Nucleus accumbens (tissue), 56 donors: ENCODE data around the gene ZEB2.

Source experiments
- DNase-seq, 56 donors: peaks; one replicate each; lab custom pipeline; 2025; lab: John Stamatoyannopoulos, UW

Gene ZEB2

GRCh38 chr2:144431998-144432397 lies 87.9 kb downstream of the ZEB2 start:
- no peak for DNase-seq

GRCh38 chr2:144431392-144431783 lies 88.5 kb downstream of the ZEB2 start:
- peak in 2 of 56 donors; percentile 23 to 26 for DNase-seq

DNA sequence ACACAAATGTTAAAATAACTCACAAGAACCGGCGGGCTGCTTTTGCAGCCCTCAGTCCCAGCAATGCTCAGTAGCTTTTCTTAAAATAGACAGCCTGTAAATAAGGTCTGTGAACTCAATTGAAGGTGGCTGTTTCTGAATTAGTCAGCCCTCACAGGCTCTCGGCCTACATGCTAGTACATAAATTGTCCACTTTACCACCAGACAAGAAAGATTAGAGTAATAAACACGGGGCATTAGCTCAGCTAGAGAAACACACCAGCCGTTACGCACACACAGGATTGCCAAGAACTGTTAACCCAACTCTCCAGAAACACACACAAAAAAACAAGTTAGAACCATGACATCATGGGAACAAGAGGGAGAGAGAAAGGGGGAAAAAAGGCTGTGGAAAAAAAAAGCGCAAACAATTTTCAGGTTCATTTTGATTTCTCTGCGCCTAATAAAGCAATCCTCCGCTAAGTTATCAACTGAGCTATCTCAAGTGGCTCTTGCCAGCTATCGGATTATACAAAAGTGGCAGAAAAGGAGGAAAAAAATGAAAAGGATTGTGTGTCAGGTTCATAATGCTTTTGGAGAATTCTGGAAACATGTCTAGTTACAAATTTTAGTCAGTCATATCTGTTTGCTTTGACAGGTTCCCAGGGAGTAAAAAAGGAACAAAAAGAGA lies 89.1 kb downstream of the ZEB2 start:
- DNase-seq, result peak in 5 of 56 donors; percentile 17 to 46 (median 31)

- no peak for DNase-seq
Observed at GRCh38 chr2:144429396-144430112, 90.4 kb downstream of the ZEB2 start.

DNA sequence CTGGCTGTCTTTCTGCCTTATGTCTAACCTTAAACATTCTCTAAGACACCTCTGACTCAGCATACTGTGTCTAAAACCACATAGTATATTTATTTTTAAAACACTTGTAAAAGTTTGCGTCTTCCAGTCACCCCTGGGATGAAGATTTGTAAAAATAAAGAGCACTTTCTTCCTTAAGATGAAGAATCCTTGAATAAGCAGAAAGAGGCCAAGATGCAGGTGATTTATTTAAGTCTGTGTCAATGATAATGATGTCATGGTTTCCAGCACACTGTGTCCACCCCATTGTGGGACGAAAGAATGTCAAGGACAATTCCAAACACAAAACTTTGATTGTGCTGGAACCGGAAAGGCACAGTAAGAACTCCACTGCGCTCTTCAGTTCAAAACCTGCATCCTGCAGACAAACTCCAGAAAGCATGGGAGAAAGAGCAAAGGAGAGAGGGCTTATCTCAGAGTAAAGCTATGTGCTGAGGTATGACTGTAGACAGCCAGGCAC lies 92.9 kb downstream of the ZEB2 start:
- peak in 1 of 56 donors; percentile 19 for DNase-seq

- DNase-seq, result no peak
Observed at GRCh38 chr2:144426355-144426754, 93.6 kb downstream of the ZEB2 start.

- DNase-seq, result peak in 5 of 56 donors; percentile 16 to 35 (median 25)
Observed at GRCh38 chr2:144424559-144425240, 95.2 kb downstream of the ZEB2 start.

GRCh38 chr2:144421606-144422510 lies 98.1 kb downstream of the ZEB2 start:
- DNase-seq, result no peak

GRCh38 chr2:144419218-144419617 lies 100.7 kb downstream of the ZEB2 start:
- no peak for DNase-seq

DNA sequence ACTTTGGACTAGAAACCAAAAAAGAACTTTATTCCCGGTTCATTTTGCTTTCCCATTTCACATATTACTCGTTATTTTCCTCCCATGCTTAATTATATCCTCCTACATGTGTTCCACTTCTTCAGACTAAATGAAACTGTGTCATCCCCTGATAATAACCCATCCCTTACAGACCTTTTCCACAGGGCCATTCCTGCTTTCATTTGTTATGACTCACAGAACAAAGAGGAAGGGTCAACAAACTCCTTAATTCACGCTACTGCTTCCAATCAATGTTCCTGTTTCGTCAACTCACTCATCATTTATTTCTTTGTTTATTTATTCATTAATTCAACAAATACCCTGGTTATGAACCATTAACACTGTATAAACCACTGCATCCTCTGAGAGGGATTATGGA lies 104.5 kb downstream of the ZEB2 start:
- no peak for DNase-seq

DNA sequence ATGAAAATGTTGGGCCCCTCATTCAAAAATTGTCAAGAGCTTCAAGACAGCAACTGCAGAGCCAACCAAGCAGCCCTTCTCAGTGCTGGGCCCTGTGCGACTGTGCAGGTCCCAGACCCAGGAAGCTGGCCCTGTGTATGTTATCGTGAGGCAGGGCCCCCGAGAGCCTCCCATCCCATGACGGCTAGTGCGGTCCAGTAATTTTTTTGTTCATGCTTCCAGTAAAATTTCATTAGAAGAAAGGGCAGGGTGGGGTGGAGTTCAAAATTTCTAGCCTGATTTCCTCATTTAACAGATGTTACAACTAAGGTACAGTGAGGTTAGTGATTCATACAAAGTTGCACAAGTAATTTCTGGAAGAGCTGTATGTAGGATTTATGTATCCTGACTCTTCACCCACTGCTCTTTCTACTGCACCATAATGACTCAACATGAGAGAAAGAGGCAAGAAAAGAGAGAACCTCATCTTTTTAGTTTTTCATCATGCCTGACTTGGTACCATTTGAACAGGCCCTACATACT lies 105.5 kb downstream of the ZEB2 start:
- no peak for DNase-seq

GRCh38 chr2:144412709-144413108 lies 107.2 kb downstream of the ZEB2 start:
- no peak for DNase-seq

DNA sequence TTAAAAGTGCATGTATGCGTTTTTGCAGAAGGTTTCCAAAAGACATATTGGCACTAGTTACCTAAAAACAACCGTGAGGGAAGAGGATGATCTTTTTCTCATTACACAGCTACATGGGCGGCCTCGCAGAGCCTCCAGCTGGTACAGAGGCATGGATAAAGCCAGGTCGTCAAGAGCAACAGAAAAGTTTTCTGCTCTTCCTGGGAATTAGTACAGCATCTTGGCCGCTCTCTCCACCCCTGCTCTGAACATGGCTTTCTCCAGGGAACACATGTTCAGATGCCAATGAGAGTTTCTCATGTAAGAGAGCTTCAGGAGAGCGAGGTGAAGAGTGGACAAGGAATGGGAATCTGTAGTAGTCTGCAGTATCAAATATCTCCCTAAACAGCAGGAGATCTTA lies 108.4 kb downstream of the ZEB2 start:
- no peak for DNase-seq

- no peak for DNase-seq
Observed at GRCh38 chr2:144409241-144409640, 110.7 kb downstream of the ZEB2 start.

DNA sequence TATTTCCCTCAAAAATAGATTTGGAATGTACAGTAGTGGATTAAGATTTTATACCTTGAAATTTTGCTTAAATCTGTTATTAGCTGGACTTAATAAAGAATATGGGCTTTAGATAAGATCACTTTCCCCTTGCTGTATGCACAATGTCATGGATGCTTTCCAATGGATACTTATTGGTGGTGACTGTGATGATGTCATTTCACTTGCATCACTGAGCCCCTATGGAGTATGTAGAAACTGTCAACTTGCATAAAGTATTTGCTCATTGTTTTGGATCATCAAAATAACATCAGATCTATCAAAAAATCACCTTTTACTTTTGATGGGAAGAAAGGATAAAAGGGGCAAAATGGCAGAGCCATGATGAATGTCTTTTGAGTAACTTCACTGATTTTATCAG lies 112.7 kb downstream of the ZEB2 start:
- no peak for DNase-seq

- DNase-seq, result no peak
Observed at GRCh38 chr2:144405982-144406788, 113.7 kb downstream of the ZEB2 start.

- no peak for DNase-seq
Observed at GRCh38 chr2:144405321-144405720, 114.6 kb downstream of the ZEB2 start.

DNA sequence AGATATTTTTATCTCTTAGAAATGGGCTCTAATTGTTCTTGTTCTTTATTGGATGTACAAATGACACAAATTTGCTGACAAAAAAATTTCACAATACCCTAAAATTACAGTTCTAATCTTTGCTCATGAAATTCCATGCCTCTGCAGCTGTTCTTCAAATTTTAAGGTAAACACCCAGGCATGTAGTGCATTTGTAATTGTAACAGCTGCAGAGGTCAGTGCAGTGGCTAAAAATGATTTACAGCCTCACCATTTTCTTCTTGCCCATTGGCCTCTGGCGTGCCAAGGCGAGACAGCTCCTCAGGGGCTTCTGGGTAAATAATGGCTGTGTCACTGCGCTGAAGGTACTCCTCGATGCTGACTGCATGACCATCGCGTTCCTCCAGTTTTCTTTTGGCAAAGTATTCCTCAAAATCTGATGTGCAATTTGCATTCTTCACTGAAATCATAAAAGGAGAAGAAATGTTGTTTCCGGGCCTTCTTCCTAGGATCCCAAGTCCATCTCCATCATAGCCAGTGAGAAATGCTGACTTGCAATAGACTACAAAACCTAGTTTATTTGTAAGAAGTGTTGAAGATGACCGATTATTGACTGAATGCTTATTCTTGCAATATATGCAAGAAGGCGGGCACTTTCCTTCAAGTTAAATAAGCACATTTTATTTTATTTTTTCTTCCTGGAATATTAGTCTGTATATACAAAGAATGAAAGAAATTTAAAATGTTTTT lies 115.2 kb downstream of the ZEB2 start:
- no peak for DNase-seq

- no peak for DNase-seq
Observed at GRCh38 chr2:144403933-144404332, 116.0 kb downstream of the ZEB2 start.
